SK-N-DZ (cell line): ENCODE data around the gene FRY.

Source experiments
- DNase-seq: peaks from one replicate; pipeline ENCODE4 v3.0.0-alpha.2; 2015; ENCODE audit warnings: low spot score

Gene FRY

GRCh38 chr13:32016119-32016518 lies 15.5 kb upstream of the FRY start:
- no peak for DNase-seq

- no peak for DNase-seq
These were observed 14.9 kb upstream of the FRY start for GRCh38 chr13:32016631-32017030.

DNA sequence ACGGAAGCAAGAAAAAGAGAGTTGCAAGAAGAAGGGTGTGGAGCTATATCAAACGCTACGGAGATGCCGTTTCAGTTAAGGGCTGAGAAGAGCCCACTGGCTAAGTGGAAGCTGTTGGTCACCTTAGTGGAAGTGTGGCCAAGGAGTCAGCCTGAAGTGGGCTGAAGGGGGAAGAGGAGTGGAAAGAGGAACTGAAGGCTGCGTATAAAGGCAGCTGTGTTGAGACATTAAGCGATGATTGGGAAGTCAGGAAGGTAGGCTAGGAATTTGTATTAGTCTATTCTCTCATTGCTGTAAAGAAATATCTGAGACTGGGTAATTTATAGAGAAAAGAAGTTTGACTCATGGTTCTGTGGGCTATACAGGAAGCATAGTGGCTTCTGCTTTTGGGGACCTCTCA lies 14.1 kb upstream of the FRY start:
- DNase-seq = no peak

DNA sequence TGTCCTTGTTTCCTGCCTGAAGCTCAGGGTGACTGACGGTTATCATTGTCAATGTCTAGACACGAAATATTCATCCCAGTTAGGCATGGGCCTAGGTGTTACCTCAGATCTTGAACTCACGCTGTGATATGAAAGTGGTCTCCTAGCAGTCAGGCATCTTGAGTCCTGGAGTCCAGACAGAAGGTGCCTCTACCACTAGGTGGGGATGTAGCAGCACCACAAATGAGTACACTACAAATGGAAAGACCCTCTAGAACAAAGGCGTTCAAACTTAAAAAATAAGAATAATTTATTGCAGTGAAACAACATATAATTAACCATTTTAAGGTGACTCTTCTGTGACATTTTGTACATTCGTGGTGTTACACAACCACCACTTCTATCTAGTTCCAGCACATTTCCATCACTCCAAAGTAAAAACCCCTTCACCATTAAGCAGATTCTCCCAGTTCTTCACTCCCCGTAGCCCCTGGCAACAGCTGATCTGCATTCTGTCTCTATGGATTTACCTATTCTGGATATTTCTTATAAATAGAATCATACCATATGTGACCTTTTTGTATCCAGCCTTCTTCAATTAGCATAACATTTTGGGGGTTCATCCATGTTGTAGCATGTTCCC lies 11.9 kb upstream of the FRY start:
- DNase-seq = peak; percentile 72

DNA sequence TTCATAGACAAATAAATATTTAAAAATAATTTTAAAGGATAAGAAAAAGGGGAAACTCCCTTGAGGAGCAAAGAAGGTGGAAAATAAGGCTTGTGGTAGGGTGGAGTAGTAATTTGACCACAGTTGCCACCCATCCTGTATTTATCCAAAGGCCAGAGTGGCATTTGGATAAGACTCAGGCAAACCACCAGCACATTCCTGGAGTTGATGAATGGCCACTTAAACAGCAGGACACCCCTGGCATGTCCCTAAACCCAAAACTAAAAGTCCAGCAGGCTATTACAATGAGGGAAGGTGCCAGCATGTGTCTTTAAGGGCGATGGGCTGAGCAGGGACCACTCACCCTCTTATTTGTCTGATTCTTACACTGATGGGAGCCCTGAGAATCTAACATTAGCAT lies 9.8 kb upstream of the FRY start:
- no peak for DNase-seq

- DNase-seq = peak; percentile 70
These were observed 9.3 kb upstream of the FRY start for GRCh38 chr13:32022311-32022710.

DNA sequence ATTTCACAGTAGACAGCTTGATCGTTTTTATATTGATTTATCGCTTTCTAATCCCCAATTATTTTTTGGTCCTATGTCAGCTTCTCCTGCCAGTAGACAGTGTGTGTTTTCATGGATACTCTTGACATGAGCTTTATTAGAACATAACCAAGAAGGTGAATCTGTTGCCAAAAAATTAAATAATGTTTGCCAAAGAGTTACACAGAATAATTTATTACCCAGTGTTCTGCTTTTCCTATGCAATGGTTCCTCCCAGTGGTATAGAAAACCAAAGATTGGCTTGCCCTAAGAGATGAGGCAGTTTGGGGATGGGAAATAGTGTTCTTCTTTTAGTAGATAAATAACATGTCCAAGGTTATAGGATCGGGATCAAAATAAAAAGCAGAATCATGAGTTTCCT lies 8.5 kb upstream of the FRY start:
- DNase-seq = no peak

DNA sequence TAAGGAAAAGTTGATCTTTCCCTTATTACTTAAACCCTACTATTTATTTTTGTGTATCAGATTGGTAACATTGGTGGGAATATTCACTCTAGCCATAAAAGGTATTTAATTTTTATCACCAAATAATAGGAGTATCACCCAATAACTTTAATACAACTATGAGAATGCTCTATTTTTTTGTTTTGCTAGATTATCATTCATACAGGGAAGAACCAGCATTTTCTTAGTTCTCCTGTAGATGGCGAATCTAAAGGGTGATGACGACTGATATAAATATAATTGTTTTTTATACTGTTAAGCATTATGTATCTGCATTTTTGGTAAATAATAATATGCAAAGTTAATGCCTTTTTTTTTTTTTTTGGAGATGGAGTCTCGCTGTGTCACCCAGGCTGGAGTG lies 7.9 kb upstream of the FRY start:
- no peak for DNase-seq

- DNase-seq = no peak
These were observed 6.8 kb upstream of the FRY start for GRCh38 chr13:32024750-32025149.

GRCh38 chr13:32025730-32026129 lies 5.8 kb upstream of the FRY start:
- DNase-seq = no peak

GRCh38 chr13:32026623-32027022 lies 5.0 kb upstream of the FRY start:
- no peak for DNase-seq

- no peak for DNase-seq
These were observed 2.9 kb upstream of the FRY start for GRCh38 chr13:32028711-32029110.

GRCh38 chr13:32029684-32030083 lies 1.9 kb upstream of the FRY start:
- no peak for DNase-seq

DNA sequence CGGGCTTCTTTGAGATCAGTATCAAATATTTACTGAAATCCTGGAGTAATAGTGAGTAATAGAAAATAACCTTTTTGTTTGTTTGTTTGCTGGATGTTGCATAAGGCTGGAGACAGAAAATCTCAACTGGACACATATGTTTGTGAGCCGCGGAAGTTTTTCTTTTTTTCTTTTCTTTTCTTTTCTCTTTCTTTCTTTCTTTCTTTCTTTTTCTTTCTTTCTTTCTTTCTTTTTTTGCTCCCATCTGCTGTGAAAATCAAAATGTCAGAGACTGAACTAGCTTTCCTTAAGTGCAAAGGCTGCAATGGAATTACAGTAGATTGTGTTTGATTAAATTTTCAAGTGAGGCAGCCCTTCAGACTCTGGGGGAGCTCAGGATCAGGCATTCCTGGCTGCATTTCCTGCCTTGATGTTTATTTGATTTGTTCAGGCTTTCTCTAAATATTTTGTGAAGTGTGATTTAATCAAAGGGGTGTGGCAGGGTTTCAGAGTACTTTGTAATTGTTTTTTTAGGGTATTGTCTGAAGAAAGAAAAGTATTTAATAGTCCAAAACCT lies 319 bp downstream of the FRY start:
- no peak for DNase-seq

GRCh38 chr13:32032759-32033158 lies 1.2 kb downstream of the FRY start:
- no peak for DNase-seq

DNA sequence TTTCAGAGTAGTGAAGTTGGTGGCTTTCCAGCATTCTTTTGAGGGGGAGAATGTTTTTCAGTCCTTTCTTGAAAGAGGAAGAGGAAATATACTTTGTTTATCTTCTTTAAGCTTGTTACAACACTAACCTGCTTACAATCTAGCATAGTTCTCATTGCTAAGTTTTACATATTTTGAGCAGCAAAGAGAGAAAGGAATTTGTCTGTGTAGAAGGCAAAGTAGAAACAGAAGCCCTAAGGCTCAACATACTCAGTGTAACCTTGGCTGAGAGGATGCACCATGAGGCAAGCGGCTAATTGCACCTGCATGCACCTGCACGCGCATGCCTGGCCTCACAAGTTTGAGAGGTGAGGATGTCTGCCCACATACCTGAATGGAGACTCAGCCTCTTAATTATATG lies 2.2 kb downstream of the FRY start:
- DNase-seq = no peak

DNA sequence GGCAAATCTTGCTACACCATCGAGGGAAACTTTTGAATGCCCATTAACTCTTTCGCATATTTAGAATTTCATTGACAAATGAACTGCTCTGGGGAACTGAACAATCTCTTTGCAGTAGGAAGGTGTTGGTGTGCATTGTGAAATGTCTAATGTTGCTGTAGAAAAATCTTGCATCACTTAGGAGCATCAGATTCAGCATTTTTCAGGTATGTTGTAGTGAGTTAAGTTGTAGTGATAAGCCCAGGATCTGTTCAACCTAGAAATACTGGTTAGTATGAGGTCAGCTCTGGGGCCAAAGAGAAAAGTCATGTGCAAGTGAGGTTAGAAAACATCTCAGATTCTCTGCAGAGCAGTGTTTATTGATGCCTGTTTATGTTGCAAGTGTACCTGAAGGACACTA lies 4.1 kb downstream of the FRY start:
- DNase-seq = no peak

GRCh38 chr13:32036126-32036695 lies 4.6 kb downstream of the FRY start:
- DNase-seq = no peak

DNA sequence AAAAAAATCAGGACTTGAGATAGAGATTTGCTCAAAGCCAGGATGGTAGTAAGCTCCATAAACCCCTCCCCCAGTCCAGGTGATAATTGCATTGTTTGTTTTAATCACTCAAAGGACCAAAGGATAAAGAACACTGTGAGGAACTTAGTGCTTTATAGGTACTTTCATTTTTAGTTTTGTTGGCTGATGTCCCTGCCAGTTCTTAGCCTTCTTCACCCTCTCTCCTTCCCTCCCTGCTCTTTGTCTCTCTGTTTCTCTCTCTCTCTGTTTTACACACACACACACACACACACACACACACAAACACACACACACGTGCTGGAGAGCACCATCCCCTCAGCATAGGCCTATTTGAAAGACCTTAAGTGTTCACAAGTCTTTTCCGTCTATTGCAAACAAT lies 5.2 kb downstream of the FRY start:
- no peak for DNase-seq

- no peak for DNase-seq
These were observed 5.9 kb downstream of the FRY start for GRCh38 chr13:32037471-32037870.

- peak; percentile 80 for DNase-seq
These were observed 6.8 kb downstream of the FRY start for GRCh38 chr13:32038343-32038742.

GRCh38 chr13:32039056-32039455 lies 7.5 kb downstream of the FRY start:
- no peak for DNase-seq

- DNase-seq = no peak
These were observed 8.0 kb downstream of the FRY start for GRCh38 chr13:32039528-32039927.
